GM23248 (cell line): Measurements from ENCODE around the gene ADGRV1.

Source experiments
- EZH2 ChIP-seq: fragments of 200-600 bp; sonication (generic); IDR thresholded peaks from 2 replicates; pipeline ENCODE4 v1.6.1; 2018; ENCODE audit warnings: antibody characterized with exemption, mild to moderate bottlenecking; ENCODE audit not compliant: insufficient read depth, poor library complexity, severe bottlenecking
- EZH2phosphoT487 ChIP-seq: fragments of 200-600 bp; sonication (generic); IDR thresholded peaks from 2 replicates; pipeline ENCODE4 v1.6.1; 2018; ENCODE audit warnings: antibody characterized with exemption, moderate library complexity, mild to moderate bottlenecking, low read depth; ENCODE audit not compliant: insufficient read depth

- TF ChIP-seq EZH2 (no peak), EZH2phosphoT487 (no peak)
These were observed 385.5 kb downstream of the ADGRV1 start for GRCh38 chr5:90944116-90944515.
